Measurements from ENCODE around the gene CD9. TPM values are rescaled to one million over a fixed set of nuclear protein-coding genes. Genes with fewer than 3 reads are reported as not detected.

The CD9 gene
- total RNA-seq, 1 donor: 26.4 TPM

DNA sequence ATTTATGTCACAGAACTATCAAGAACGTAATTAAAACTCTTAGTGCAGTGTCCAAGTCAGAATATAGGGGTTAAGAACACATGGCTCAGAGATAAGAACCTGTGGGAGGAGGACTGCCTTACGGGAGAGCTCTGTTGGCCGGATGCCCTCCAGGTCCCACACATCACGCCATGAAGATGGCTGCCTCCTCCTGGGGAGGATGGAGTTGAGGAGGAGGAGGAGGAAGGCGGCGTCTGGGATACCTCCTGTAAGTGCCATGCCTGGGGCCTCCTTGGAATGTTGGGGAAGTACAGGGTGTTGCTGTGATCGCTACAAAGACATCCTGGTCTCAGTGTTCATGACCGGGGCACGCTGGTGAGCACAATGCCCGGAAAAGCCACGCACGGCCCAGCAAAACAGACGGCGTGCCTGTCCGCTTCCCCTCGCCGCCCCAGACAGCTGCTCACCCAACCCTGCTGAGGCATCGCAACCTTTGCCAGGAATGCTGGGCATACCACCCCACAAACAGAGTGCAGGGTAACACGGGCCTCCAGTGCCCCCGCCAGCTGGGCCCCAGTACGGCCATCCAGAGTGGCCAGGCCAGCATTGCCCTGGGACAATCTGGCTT, 28.7 kb upstream of the CD9 start:
- no peaks in the 10 kb centered on the region for H3K27me3 ChIP-seq (ENCODE audit: insufficient read depth, low read length)
- H3K4me3 ChIP-seq (ENCODE audit: low read length): no peak overlapping the region
- no peaks in the 10 kb centered on the region for H3K9me3 ChIP-seq (ENCODE audit: low read depth, low read length)
- peaks cover 39% of the 10 kb centered on the region for H3K4me1 ChIP-seq (ENCODE audit: insufficient read depth, low read length)

- Histone ChIP-seq H3K4me3 (ENCODE audit: low read length) (no peak overlapping the region), H3K4me1 (ENCODE audit: insufficient read depth, low read length) (peaks cover 33% of the 10 kb centered on the region), H3K27me3 (ENCODE audit: insufficient read depth, low read length) (no peaks in the 10 kb centered on the region), H3K9me3 (ENCODE audit: low read depth, low read length) (no peaks in the 10 kb centered on the region)
Measured at GRCh38 chr12:6172086-6172485, 28.1 kb upstream of the CD9 start.

- Histone ChIP-seq H3K4me1 (ENCODE audit: insufficient read depth, low read length) (peaks cover 26% of the 10 kb centered on the region), H3K4me3 (ENCODE audit: low read length) (no peak overlapping the region), H3K27me3 (ENCODE audit: insufficient read depth, low read length) (no peaks in the 10 kb centered on the region), H3K9me3 (ENCODE audit: low read depth, low read length) (no peaks in the 10 kb centered on the region)
Measured at GRCh38 chr12:6172862-6173261, 27.3 kb upstream of the CD9 start.

- Histone ChIP-seq H3K27me3 (ENCODE audit: insufficient read depth, low read length) (no peaks in the 10 kb centered on the region), H3K9me3 (ENCODE audit: low read depth, low read length) (no peaks in the 10 kb centered on the region), H3K4me1 (ENCODE audit: insufficient read depth, low read length) (peaks cover 18% of the 10 kb centered on the region), H3K4me3 (ENCODE audit: low read length) (no peak overlapping the region)
Measured at GRCh38 chr12:6177642-6178358, 22.4 kb upstream of the CD9 start.

GRCh38 chr12:6178981-6179761, 21.0 kb upstream of the CD9 start:
- Histone ChIP-seq H3K27me3 (ENCODE audit: insufficient read depth, low read length) (no peaks in the 10 kb centered on the region), H3K4me3 (ENCODE audit: low read length) (no peak overlapping the region)

GRCh38 chr12:6180268-6181051, 19.7 kb upstream of the CD9 start:
- Histone ChIP-seq H3K4me3 (ENCODE audit: low read length) (no peak overlapping the region), H3K4me1 (ENCODE audit: insufficient read depth, low read length) (peaks cover 32% of the 10 kb centered on the region), H3K9me3 (ENCODE audit: low read depth, low read length) (no peaks in the 10 kb centered on the region), H3K27me3 (ENCODE audit: insufficient read depth, low read length) (no peaks in the 10 kb centered on the region)

More at GRCh38 chr12:6178981-6179761, 21.0 kb upstream of the CD9 start:
- Histone ChIP-seq H3K4me1 (ENCODE audit: insufficient read depth, low read length) (peaks cover 31% of the 10 kb centered on the region), H3K9me3 (ENCODE audit: low read depth, low read length) (no peaks in the 10 kb centered on the region)

DNA sequence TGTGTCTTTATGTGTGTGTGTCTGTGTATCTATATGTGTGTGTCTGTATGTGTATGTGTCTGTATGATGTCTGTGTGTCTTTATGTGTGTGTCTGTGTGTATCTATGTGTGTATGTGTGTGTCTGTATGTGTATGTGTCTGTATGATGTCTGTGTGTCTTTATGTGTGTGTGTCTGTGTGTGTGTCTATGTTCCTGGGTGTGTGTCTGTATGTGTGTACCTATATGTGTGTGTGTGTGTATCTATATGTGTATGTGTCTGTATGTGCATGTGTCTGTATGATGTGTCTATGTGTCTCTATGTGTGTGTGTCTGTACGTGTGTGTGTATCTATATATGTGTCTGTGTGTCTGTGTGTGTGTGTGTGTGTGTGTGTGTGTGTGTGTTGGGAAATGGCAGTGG, 19.0 kb upstream of the CD9 start:
- no peaks in the 10 kb centered on the region for H3K27me3 ChIP-seq (ENCODE audit: insufficient read depth, low read length)
- no peaks in the 10 kb centered on the region for H3K9me3 ChIP-seq (ENCODE audit: low read depth, low read length)
- peaks cover 32% of the 10 kb centered on the region for H3K4me1 ChIP-seq (ENCODE audit: insufficient read depth, low read length)
- H3K4me3 ChIP-seq (ENCODE audit: low read length): no peak overlapping the region

- Histone ChIP-seq H3K9me3 (ENCODE audit: low read depth, low read length) (no peaks in the 10 kb centered on the region), H3K4me3 (ENCODE audit: low read length) (no peak overlapping the region), H3K27me3 (ENCODE audit: insufficient read depth, low read length) (no peaks in the 10 kb centered on the region), H3K4me1 (ENCODE audit: insufficient read depth, low read length) (peaks cover 32% of the 10 kb centered on the region)
Measured at GRCh38 chr12:6181583-6182278, 18.5 kb upstream of the CD9 start.

DNA sequence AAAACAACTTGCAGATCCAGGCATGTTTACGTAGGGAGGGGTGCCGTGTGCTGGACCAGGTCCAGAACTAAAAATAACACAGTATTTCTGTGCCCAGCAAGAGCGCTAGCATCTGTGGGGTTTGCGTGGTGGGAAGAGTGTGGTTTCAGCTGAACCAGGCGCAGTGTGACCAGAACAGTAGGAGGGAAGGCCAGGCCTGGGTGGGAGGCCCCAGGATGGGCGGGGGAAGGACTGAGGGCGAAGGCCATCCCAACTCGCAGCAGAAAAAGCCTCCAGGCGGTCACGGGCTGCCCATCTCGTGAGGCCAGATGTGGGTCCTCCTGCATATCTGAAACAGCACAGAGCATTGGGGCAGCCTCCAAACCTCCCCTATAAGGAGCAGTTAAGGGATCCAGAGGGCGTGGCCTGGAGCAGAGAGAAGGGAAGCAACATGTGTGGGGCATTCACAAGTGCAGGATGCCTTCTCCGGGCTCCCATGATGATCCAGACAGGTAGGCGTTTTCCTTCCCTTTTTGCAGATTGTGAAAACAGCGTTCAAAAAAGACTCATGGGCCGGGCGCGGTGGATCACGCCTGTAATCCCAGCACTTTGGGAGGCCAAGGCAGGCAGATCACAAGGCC, 17.8 kb upstream of the CD9 start:
- no peaks in the 10 kb centered on the region for H3K27me3 ChIP-seq (ENCODE audit: insufficient read depth, low read length)
- H3K4me3 ChIP-seq (ENCODE audit: low read length): no peak overlapping the region
- peaks cover 32% of the 10 kb centered on the region for H3K4me1 ChIP-seq (ENCODE audit: insufficient read depth, low read length)
- H3K9me3 ChIP-seq (ENCODE audit: low read depth, low read length): no peaks in the 10 kb centered on the region

DNA sequence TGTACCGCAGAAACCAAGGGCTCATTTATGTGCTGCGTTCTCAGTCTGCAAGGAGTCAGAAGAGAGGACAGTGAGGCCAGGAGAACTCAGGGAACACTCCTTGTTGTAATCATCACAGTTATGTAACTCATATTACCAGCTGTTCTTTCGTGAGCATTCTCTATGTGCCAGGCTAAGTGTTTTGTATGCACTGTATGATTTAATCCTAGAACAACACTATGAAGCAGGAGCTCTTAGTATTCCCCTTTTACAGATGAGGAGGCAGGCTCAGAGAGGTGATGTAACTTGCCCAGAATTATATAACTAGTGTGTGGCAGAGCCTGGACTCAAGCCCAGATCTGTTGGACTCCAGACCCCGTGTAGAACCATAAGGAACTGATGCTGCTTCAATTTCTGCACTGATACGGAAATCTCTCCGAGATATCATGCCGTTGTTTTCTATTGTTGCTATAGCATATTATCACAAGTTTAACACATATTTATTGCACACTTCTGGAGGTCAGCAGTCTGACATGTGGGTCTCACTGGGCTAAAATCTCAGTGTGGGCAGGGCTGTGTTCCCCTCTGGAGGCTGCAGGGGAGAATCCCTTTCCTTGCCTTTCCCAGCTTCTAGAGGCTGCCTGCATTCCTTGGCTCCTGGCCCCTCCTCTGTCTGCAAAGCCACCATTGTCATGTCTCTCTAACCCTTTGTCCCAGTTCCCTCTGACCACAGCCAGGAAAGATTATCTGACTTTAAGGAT, 16.3 kb upstream of the CD9 start:
- H3K9me3 ChIP-seq (ENCODE audit: low read depth, low read length): no peaks in the 10 kb centered on the region
- H3K4me1 ChIP-seq (ENCODE audit: insufficient read depth, low read length): peaks cover 32% of the 10 kb centered on the region
- H3K4me3 ChIP-seq (ENCODE audit: low read length): no peak overlapping the region
- H3K27me3 ChIP-seq (ENCODE audit: insufficient read depth, low read length): no peaks in the 10 kb centered on the region

GRCh38 chr12:6185961-6186827, 14.0 kb upstream of the CD9 start:
- no peaks in the 10 kb centered on the region for H3K27me3 ChIP-seq (ENCODE audit: insufficient read depth, low read length)

DNA sequence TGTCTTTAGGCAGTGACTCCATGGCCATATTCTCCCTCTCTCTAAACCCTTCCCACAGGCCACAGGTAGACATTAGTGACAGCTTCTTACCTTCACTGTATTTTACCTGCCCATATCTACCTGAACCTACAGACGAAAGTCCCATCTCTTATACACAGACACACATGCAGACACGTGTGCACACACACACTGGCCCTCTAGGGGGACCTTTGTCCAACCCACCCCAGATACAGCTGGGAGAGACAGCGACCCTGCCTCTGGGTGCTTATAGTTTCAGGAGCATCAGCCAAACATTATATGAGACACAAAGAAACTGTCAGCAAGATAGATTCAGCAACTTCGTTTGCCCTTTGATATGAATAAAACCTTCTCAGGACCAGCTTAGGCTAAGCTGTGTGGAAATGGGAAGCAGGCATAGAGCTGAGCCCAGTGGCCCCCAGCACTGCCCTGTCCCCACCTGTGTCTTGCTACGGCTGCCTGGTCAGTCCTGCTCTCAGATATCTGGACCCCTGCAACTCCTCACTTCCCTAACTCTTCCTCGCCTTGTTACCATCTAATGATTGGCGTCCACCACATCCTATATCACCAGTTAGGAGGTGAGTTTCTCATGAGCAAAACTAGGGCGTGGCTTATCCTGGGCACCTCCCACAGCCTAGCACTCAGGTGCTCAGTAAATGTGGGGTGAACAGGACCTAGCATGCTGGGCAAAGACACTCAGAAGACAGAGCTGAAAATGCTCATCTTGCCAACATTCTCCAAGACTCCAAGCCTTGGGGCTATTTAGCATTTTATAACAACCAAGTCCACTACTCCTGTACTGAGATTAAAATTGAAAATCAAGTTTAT, 12.0 kb upstream of the CD9 start:
- Histone ChIP-seq H3K9me3 (ENCODE audit: low read depth, low read length) (no peaks in the 10 kb centered on the region), H3K27me3 (ENCODE audit: insufficient read depth, low read length) (no peaks in the 10 kb centered on the region), H3K4me3 (ENCODE audit: low read length) (no peak overlapping the region), H3K4me1 (ENCODE audit: insufficient read depth, low read length) (peaks cover 12% of the 10 kb centered on the region)

More at GRCh38 chr12:6185961-6186827, 14.0 kb upstream of the CD9 start:
- Histone ChIP-seq H3K4me3 (ENCODE audit: low read length) (no peak overlapping the region), H3K9me3 (ENCODE audit: low read depth, low read length) (no peaks in the 10 kb centered on the region), H3K4me1 (ENCODE audit: insufficient read depth, low read length) (peaks cover 24% of the 10 kb centered on the region)
